IPS DF 4.7 (cell line): ENCODE results near the gene KCNJ13.
"Not testable (repeated sequence)": the region's sequence is repeated elsewhere in the genome, so short reads cannot be mapped to it uniquely, and the experiment has no call there.

Source experiments
- DNase-seq: peaks from one replicate; pipeline ENCODE4 v3.0.0-alpha.2; 2013; ENCODE audit warnings: low spot score; ENCODE audit errors: extremely low read depth

Gene KCNJ13

DNA sequence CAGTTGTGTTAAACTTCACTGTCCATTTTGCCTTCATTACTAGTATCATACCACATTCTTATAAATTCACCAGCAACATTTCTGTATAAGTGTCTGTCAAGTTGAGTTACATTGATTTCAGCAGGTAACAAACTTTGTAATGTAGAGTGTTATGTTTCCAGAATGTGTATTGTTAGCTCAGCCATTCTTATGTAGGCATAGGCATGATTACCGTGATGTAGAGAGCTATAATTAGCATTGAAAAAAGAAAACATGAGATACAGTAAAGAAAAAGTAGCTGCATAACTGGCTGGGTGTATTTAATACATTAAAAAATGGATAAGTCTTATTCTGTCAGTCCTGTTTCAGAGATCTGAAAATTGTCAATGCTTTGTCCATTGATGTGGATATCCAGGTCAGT, 8.5 kb downstream of the KCNJ13 start:
- no peak for DNase-seq

DNA sequence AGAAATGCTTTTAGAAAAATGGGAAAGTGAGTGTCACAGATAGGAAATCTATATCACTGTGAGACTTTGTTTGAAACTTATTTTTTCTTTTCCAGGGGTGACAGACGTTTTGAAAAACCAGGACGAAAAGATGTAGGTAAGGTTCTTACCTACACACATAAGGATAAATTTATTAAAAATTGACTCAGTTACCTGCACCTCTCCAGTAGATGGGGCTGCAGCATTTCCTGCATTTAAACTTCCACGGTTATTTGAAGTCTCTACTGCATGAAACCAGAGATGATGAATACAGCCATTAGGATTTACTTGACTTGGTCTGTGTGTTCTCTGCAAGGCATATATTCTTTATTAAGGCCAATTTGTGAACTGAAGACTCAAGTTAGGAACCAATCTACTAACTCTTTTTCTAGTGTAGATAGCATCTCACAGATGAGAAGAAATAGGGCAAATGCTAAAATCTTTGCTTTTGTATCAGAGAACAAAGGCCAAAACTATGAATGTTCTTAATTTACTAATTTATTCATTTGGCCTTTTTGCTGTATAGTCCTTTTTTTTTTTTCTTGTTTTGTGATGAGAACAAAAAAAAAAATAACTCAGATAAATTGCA, 15.0 kb downstream of the KCNJ13 start:
- DNase-seq, result no peak

DNA sequence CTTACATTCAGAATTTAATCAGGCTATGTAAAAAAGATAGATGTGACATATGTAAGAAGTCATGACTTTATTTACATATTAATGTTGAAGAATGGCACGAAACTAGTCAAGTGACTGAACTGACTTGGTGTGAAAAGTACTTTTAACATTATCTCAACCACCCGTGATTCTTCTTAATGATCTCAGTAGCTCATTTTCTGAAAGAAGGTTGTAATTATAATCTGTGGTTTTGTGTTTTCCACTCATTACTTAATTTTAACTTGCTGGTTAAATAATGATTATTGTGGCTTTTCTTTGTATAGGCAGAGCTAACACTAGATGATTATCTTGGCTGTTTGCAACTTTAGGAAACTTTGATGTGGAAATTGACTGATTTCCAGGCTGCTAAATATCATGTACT, 18.5 kb downstream of the KCNJ13 start:
- DNase-seq, result no peak

DNA sequence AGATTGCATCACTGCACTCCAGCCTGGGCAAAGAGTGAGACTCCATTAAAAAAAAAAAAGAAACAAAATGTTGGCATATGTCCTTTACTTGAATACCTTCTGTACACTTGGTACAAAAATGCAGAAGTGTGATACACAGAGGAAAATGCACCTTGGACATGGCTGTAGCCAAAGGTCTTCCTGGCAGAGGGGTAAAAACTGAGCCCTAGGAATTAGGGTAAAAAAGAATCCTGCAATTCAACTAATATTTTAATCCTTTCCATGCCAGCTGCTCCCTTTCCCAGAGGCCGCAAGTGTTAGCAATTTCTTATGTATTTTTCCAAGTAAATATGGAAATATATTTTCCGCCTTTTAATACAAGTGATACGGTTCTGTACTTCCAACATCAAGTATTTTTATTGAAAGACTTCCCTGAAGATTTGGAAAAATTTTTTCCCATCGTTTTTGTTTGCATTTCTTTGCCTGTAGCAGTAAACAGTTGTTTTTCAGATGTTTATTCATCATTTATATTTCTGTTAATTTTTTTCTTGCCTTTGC, 26.2 kb downstream of the KCNJ13 start:
- no peak for DNase-seq

DNA sequence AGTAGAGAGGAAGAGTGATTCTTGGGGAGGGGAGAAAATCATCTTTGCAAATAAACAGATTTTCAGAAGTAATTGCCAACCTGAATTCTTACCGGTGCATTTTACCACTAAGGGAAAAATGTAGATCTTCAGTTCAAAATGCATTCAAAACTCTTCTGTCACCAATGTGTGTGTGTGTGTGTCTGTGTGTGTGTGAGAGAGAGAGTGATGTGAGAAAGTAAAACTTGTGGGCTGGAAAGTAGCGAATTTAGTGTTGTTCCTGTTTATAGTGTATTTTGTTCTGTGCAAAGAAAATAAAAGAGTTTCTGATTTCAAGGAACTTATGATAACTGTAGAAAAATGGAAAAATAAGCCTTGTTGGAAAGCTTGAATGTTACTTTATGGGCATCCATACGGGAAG, 27.0 kb downstream of the KCNJ13 start:
- no peak for DNase-seq

DNA sequence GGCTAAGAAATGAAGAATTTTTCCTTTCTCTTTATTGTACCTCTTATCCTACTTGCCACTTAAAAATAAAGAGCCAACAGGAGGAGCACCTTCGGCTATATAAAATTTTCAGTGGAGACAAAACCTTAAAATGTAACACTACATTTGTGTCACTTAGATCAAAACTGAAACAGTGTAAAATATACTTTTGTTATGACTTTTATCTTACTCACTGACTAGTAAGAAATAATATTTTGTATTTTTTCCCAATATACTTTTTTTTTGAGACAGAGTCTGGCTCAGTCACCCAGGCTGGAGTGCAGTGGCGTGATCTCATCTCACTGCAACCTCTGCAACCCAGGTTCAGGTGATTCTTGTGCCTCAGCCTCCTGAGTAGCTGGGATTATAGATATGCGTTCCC, 28.3 kb downstream of the KCNJ13 start:
- DNase-seq, result no peak

DNA sequence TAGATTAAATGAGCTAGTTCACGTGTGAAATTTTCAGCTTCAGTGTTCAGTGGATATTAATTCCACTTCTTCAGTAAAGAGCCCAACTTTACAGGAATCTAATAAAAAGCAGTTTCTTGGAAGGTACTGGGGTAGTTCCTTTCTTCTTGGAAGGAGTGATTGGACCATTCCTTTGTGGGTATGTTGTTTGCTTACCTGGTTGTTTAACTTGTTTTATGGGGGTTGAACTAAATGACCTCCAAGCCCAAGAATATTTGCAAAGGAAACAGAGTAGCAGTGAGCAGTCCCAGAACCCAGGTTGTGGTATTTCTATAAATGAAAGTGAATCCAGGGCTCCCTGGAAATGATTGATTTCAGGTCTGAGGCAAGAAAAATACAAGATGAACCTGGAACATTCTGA, 31.4 kb downstream of the KCNJ13 start:
- DNase-seq, result no peak

DNA sequence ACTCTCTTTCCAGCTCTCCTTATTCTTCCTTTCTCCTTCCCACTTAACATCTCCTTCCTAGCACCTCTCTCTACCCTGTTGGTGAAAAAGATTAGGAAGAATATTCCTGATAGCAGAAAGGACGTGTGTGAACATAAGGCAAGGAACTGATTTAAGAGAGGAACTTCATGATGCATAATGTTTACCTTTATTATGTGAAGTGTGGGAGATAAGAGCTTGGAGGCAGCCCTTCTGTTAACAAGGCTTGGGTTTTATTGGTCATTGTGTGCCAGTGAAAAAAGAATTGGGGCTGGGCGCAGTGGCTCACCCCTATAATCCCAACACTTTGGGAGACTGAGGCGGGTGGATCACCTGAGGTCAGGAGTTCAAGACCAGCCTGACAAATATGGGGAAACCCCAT, 34.4 kb downstream of the KCNJ13 start:
- DNase-seq, result no peak

DNA sequence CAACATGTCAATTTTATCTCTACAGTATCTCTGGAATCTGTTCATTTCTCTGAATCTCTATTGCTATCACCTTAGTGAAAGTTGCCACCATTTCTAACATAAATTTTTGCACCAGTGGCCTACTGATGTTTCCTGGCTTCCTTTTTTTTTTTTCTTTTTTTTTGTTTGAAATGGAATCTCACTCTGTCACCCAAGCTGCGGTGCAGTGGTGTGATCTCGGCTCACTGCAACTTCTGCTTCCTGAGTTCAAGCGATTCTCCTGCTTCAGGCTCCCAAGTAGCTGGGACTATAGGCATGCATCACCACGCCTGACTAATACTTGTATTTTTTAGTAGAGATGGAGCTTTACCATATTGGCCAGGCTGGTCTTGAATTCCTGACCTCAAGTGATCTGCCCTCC, 35.1 kb downstream of the KCNJ13 start:
- no peak for DNase-seq

DNA sequence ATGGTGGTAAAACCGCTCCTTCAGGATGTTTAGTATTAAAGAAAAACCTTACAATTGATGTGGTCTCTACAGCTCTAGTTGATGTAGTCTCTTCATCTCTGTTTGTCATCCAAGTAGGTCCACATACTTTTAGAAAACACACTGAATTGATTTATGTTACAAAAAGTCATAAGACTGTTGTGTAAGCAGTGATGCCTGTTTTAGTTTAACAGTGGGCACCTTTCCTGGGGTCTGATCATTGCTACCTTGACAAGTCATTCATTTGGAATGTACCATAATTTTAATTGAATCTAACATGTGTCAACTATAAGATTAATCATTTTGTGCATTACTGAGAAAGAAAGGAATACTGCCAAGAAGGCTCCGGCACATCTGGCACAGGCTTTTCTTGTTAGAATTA, 44.9 kb downstream of the KCNJ13 start:
- DNase-seq, result no peak

DNA sequence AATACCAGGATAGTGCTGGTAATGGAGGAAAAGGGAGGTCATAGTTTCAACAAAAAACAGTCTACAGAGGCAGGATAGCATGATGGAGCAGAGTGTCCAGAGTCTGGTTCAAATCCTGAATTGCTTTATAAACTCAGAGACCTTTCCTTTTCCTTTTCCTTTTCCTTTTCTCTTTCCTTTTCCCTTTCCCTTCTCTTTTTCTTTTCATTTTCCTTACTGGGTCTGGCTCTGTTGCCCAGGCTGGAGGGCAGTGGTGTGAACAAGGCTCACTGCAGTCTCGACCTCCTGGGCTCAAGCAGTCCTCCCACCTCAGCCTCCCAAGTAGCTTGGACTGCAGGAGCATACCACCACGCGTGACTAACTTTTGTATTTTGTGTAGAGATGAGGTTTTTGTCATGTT, 47.6 kb downstream of the KCNJ13 start:
- no peak for DNase-seq

DNA sequence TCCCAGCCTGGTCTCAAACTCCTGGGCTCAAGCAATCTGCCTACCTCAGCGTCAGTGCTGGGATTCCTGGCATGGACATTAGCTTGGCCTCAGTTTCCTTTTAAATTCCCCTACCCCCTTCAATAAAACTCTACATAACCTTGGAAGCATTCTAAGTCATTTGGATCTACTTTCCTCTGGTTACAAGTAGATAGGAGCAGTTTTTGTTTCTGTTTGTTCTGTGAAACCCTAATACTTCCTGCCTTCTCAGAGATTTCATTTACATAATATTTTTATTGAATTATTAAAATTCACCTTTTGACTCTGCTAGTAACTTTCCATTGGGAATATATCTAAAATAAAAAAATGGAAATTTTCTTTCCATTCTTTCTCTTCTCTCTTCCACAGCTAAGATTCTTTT, 53.3 kb downstream of the KCNJ13 start:
- no peak for DNase-seq

DNA sequence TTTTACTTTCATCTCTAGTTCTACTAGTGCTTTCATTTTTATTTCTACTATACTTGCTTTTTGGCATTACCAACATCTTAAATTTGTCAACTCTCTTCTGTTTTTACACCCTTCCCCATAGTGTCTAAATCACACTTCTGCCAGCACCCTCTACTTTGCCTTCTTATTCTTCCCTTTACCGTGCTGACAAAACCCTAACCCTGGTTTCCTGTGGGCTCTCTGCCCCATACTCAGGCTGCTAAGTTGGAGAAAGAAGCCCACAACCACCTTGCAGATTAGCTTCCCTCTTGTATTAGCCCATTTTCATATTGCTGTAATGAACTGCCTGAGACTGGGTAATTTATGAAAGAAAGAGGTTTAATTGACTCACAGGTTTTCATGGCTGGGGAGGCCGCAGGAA, 54.5 kb downstream of the KCNJ13 start:
- no peak for DNase-seq

DNA sequence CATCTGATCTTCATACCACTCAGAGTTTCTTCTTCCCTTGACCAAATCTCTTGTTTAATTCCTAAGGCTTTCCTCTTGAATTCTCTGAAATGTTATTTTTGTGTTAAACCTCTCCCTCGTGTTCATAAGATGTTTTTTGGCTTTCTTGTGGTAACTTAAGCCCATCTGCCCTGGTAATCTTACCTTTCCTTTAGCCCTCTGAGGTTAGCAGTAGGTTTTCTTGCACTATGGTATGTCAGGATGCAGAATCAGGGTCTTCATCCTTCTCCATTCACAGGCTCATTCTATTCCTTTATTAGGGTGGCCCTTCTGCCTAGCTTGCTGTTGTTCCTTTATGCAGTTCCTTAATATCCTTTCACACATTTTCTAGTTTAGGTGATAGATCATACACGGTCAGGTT, 55.1 kb downstream of the KCNJ13 start:
- no peak for DNase-seq

DNA sequence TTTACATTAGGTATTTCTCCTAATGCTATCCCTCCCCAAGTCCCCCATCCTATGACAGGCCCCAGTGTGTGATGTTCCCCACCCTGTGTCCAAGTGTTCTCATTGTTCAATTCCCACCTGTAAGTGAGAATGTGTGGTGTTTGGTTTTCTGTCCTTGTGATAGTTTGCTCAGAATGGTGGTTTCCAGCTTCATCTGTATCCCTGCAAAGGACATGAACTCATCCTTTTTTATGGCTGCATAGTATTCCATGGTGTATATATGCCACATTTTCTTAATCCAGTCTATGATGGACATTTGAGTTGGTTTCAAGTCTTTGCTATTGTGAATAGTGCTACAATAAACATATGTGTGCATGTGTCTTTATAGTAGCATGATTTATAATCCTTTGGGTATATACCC, 56.3 kb downstream of the KCNJ13 start:
- DNase-seq, result not testable (repeated sequence)
